HepG2 (cell line): Measurements from ENCODE around the gene CPEB3.

Experiments used
- BRCA1 ChIP-seq: sonication (generic); formaldehyde crosslinking; IDR thresholded peaks from 2 replicates; pipeline ENCODE4 v1.4.0; 2020; ENCODE audit warnings: missing genetic modification reagents
- CCAR2 ChIP-seq: fragments of 200-400 bp; formaldehyde crosslinking; optimal IDR thresholded peaks from 2 replicates; pipeline ENCODE3; 2018; ENCODE audit warnings: low read depth, mild to moderate bottlenecking, low read length, moderate library complexity
- CEBPB ChIP-seq: IDR thresholded peaks from 2 replicates; pipeline ENCODE4 v1.6.1; 2011; ENCODE audit warnings: low read depth, low read length, improper control_type of control experiment, borderline replicate concordance
- PLRG1 ChIP-seq: fragments of 450-650 bp; conservative IDR thresholded peaks from 2 replicates; pipeline ENCODE4 v1.6.1; 2016
- POLR2G ChIP-seq: fragments of 200-400 bp; formaldehyde crosslinking; IDR thresholded peaks from 2 replicates; pipeline ENCODE4 v1.6.1; 2018; ENCODE audit warnings: mild to moderate bottlenecking, low read depth, low read length, moderate library complexity
- TCF7L2 ChIP-seq: IDR thresholded peaks from 2 replicates; pipeline ENCODE4 v1.6.1; 2011; ENCODE audit warnings: mild to moderate bottlenecking, low read depth, low read length, moderate library complexity
- ZFP37 ChIP-seq: sonication (generic); formaldehyde crosslinking; IDR thresholded peaks from 2 replicates; pipeline ENCODE4 v1.4.0; 2020; ENCODE audit warnings: missing genetic modification reagents, borderline replicate concordance
- ZNF451 ChIP-seq: sonication (generic); formaldehyde crosslinking; IDR thresholded peaks from 2 replicates; pipeline ENCODE4 v1.5.0; 2020; ENCODE audit warnings: mild to moderate bottlenecking, missing genetic modification reagents
- ZNF766 ChIP-seq: sonication (generic); formaldehyde crosslinking; IDR thresholded peaks from 2 replicates; pipeline ENCODE4 v1.5.0; 2020; ENCODE audit warnings: missing genetic modification reagents, borderline replicate concordance
- ZZZ3 ChIP-seq: sonication (generic); formaldehyde crosslinking; IDR thresholded peaks from 2 replicates; pipeline ENCODE4 v1.4.0; 2020; ENCODE audit warnings: missing genetic modification reagents, mild to moderate bottlenecking, borderline replicate concordance
- TF ChIP-seq, protein P1 (sequence below): sonication (generic); formaldehyde crosslinking; IDR thresholded peaks from 2 replicates; pipeline ENCODE4 v1.8.1; 2023; ENCODE audit warnings: missing genetic modification reagents, inconsistent platforms, borderline replicate concordance
- TF ChIP-seq, protein P2 (sequence below): fragments of 450-650 bp; IDR thresholded peaks from 2 replicates; pipeline ENCODE4 v1.6.1; 2016
- TF ChIP-seq, protein P3 (sequence below): IDR thresholded peaks from 2 replicates; pipeline ENCODE4 v1.4.0; 2020; ENCODE audit warnings: mild to moderate bottlenecking, missing genetic modification reagents
- TF ChIP-seq, protein P4 (sequence below): sonication (generic); formaldehyde crosslinking; IDR thresholded peaks from 2 replicates; pipeline ENCODE4 v1.5.0; 2020; ENCODE audit warnings: missing genetic modification reagents

DNA sequence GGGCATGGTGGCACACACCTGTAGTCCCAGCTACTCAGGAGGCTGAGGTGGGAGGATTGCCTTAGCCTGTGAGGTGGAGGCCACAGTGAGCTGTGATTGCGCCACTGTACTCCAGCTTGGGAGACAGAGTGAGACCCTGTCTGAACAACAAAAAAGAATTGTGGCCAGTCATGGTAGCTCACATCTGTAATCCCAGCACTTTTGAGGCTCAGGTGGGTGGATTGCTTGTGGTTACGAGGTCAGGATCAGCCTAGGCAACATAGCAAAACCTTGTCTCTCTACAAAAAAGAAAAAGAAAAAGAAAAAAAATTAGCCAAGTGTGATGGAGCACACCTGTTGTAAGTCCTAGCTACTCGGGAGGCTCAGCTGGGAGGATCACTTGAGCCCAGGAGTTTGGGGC is 22.9 kb upstream of the CPEB3 start:
- TF ChIP-seq BRCA1 (CRISPR knock-in tag) (no peak), CCAR2 (no peak), ZZZ3 (CRISPR knock-in tag) (no peak), PLRG1 (no peak), ZFP37 (no peak), CEBPB (no peak), ZNF766 (CRISPR knock-in tag) (no peak), ZNF451 (CRISPR knock-in tag) (no peak), TCF7L2 (no peak), POLR2G (no peak)
- TF ChIP-seq, protein P1, sequence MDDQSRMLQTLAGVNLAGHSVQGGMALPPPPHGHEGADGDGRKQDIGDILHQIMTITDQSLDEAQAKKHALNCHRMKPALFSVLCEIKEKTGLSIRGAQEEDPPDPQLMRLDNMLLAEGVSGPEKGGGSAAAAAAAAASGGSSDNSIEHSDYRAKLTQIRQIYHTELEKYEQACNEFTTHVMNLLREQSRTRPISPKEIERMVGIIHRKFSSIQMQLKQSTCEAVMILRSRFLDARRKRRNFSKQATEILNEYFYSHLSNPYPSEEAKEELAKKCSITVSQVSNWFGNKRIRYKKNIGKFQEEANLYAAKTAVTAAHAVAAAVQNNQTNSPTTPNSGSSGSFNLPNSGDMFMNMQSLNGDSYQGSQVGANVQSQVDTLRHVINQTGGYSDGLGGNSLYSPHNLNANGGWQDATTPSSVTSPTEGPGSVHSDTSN (CRISPR knock-in tag) = no peak
- TF ChIP-seq, protein P2, sequence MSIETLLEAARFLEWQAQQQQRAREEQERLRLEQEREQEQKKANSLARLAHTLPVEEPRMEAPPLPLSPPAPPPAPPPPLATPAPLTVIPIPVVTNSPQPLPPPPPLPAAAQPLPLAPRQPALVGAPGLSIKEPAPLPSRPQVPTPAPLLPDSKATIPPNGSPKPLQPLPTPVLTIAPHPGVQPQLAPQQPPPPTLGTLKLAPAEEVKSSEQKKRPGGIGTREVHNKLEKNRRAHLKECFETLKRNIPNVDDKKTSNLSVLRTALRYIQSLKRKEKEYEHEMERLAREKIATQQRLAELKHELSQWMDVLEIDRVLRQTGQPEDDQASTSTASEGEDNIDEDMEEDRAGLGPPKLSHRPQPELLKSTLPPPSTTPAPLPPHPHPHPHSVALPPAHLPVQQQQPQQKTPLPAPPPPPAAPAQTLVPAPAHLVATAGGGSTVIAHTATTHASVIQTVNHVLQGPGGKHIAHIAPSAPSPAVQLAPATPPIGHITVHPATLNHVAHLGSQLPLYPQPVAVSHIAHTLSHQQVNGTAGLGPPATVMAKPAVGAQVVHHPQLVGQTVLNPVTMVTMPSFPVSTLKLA = no peak
- TF ChIP-seq, protein P3, sequence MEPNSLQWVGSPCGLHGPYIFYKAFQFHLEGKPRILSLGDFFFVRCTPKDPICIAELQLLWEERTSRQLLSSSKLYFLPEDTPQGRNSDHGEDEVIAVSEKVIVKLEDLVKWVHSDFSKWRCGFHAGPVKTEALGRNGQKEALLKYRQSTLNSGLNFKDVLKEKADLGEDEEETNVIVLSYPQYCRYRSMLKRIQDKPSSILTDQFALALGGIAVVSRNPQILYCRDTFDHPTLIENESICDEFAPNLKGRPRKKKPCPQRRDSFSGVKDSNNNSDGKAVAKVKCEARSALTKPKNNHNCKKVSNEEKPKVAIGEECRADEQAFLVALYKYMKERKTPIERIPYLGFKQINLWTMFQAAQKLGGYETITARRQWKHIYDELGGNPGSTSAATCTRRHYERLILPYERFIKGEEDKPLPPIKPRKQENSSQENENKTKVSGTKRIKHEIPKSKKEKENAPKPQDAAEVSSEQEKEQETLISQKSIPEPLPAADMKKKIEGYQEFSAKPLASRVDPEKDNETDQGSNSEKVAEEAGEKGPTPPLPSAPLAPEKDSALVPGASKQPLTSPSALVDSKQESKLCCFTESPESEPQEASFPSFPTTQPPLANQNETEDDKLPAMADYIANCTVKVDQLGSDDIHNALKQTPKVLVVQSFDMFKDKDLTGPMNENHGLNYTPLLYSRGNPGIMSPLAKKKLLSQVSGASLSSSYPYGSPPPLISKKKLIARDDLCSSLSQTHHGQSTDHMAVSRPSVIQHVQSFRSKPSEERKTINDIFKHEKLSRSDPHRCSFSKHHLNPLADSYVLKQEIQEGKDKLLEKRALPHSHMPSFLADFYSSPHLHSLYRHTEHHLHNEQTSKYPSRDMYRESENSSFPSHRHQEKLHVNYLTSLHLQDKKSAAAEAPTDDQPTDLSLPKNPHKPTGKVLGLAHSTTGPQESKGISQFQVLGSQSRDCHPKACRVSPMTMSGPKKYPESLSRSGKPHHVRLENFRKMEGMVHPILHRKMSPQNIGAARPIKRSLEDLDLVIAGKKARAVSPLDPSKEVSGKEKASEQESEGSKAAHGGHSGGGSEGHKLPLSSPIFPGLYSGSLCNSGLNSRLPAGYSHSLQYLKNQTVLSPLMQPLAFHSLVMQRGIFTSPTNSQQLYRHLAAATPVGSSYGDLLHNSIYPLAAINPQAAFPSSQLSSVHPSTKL (CRISPR knock-in tag) = no peak
- TF ChIP-seq, protein P4, sequence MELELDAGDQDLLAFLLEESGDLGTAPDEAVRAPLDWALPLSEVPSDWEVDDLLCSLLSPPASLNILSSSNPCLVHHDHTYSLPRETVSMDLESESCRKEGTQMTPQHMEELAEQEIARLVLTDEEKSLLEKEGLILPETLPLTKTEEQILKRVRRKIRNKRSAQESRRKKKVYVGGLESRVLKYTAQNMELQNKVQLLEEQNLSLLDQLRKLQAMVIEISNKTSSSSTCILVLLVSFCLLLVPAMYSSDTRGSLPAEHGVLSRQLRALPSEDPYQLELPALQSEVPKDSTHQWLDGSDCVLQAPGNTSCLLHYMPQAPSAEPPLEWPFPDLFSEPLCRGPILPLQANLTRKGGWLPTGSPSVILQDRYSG (CRISPR knock-in tag) = no peak
